ENCODE results near the gene FRAT1.

The FRAT1 gene

GRCh38 chr10:97333351-97333600 lies 14.2 kb downstream of the FRAT1 start (continued):
- TF ChIP-seq TSHZ2 (CRISPR knock-in tag; IDR thresholded peaks at IDR 0.05) (no peak), RARB (CRISPR knock-in tag; IDR thresholded peaks at IDR 0.05) (no peak), ESRRG (CRISPR knock-in tag; IDR thresholded peaks at IDR 0.05) (no peak)

- ATAC-seq: peak; percentile 42
- TF ChIP-seq ZC3H10 (CRISPR knock-in tag; IDR thresholded peaks at IDR 0.05): no peak
- no peak for TF ChIP-seq ZNF8 (CRISPR knock-in tag; IDR thresholded peaks at IDR 0.05)
- no peak for TF ChIP-seq OSR1 (CRISPR knock-in tag; IDR thresholded peaks at IDR 0.05)
- no peak for TF ChIP-seq ZFP30 (CRISPR knock-in tag; IDR thresholded peaks at IDR 0.05)
- TF ChIP-seq BACH2 (CRISPR knock-in tag; IDR thresholded peaks at IDR 0.05; ENCODE audit: borderline replicate concordance): no peak
- no peak for TF ChIP-seq CSRNP3 (CRISPR knock-in tag; IDR thresholded peaks at IDR 0.05)
- no peak for TF ChIP-seq ZNF565 (CRISPR knock-in tag; conservative IDR thresholded peaks at IDR 0.05; ENCODE audit: low read depth)
- no peak for TF ChIP-seq ESRRG (CRISPR knock-in tag; IDR thresholded peaks at IDR 0.05)
- TF ChIP-seq ARNTL (CRISPR knock-in tag; IDR thresholded peaks at IDR 0.05; ENCODE audit: borderline replicate concordance, low read depth): no peak
- TF ChIP-seq TOX (CRISPR knock-in tag; IDR thresholded peaks at IDR 0.05; ENCODE audit: borderline replicate concordance): no peak
- TF ChIP-seq PPARA (CRISPR knock-in tag; IDR thresholded peaks at IDR 0.05; ENCODE audit: borderline replicate concordance): no peak
- TF ChIP-seq SNAI2 (CRISPR knock-in tag; IDR thresholded peaks at IDR 0.05): no peak
- no peak for TF ChIP-seq RARB (CRISPR knock-in tag; IDR thresholded peaks at IDR 0.05)
- no peak for TF ChIP-seq TSHZ2 (CRISPR knock-in tag; IDR thresholded peaks at IDR 0.05)
- TF ChIP-seq PATZ1 (CRISPR knock-in tag; IDR thresholded peaks at IDR 0.05; ENCODE audit: borderline replicate concordance): no peak
- TF ChIP-seq POU6F1 (CRISPR knock-in tag; IDR thresholded peaks at IDR 0.05; ENCODE audit: borderline replicate concordance, low read depth): no peak
- TF ChIP-seq ZFP3 (CRISPR knock-in tag; IDR thresholded peaks at IDR 0.05): no peak
- TF ChIP-seq CREB5 (CRISPR knock-in tag; IDR thresholded peaks at IDR 0.05; ENCODE audit: low read depth): no peak
- no peak for TF ChIP-seq ISL1 (CRISPR knock-in tag; IDR thresholded peaks at IDR 0.05)
- TF ChIP-seq TCF4 (CRISPR knock-in tag; IDR thresholded peaks at IDR 0.05; ENCODE audit: borderline replicate concordance): no peak
These were observed 14.7 kb downstream of the FRAT1 start for GRCh38 chr10:97333601-97334369.

All from SK-N-SH treated with all-trans-retinoic acid at 6 μM for 48 hours (cell line).